ENCODE data around the gene ZCCHC3.
A peak's percentile ranks its signal among the peaks of the same experiment; 100 is the strongest.

Gene ZCCHC3

GRCh38 chr20:289693-290083, 7.7 kb upstream of the ZCCHC3 start:
- peak overlapping the region; percentile 71 for H3K4me3 ChIP-seq (ENCODE audit: low read length)
- H3K36me3 ChIP-seq (ENCODE audit: control insufficient read depth, insufficient read depth, low read length) = no peaks in the 10 kb centered on the region
- H3K9me3 ChIP-seq (ENCODE audit: control insufficient read depth, low read length) = no peaks in the 10 kb centered on the region
- H3K9ac ChIP-seq (ENCODE audit: low read length) = peak overlapping the region; percentile 86
- H3K4me1 ChIP-seq (ENCODE audit: control insufficient read depth, insufficient read depth, low read length) = peaks cover 12% of the 10 kb centered on the region
- no peaks in the 10 kb centered on the region for H3K27me3 ChIP-seq (ENCODE audit: control insufficient read depth, insufficient read depth, low read length)

GRCh38 chr20:290084-290831, 7.1 kb upstream of the ZCCHC3 start, which contains the start of gene C20orf96:
Gene C20orf96, minus strand, starts transcription at chr20:290750. Its CDS starts 140 bp downstream, at chr20:290610.
- Histone ChIP-seq H3K36me3 (ENCODE audit: control insufficient read depth, insufficient read depth, low read length) (no peaks in the 10 kb centered on the region), H3K4me1 (ENCODE audit: control insufficient read depth, insufficient read depth, low read length) (peaks cover 12% of the 10 kb centered on the region), H3K9me3 (ENCODE audit: control insufficient read depth, low read length) (no peaks in the 10 kb centered on the region), H3K9ac (ENCODE audit: low read length) (peak within 1 kb of the TSS; percentile 86), H3K4me3 (ENCODE audit: low read length) (peak within 1 kb of the TSS; percentile 71), H3K27me3 (ENCODE audit: control insufficient read depth, insufficient read depth, low read length) (no peaks in the 10 kb centered on the region)

- Histone ChIP-seq H3K27me3 (ENCODE audit: control insufficient read depth, insufficient read depth, low read length) (no peaks in the 10 kb centered on the region), H3K9ac (ENCODE audit: low read length) (no peak overlapping the region), H3K4me3 (ENCODE audit: low read length) (no peak overlapping the region), H3K4me1 (ENCODE audit: control insufficient read depth, insufficient read depth, low read length) (peaks cover 14% of the 10 kb centered on the region), H3K9me3 (ENCODE audit: control insufficient read depth, low read length) (no peaks in the 10 kb centered on the region), H3K36me3 (ENCODE audit: control insufficient read depth, insufficient read depth, low read length) (no peaks in the 10 kb centered on the region)
Measured at GRCh38 chr20:294602-295001, 2.8 kb upstream of the ZCCHC3 start.

- no peaks in the 10 kb centered on the region for H3K9me3 ChIP-seq (ENCODE audit: control insufficient read depth, low read length)
- H3K9ac ChIP-seq (ENCODE audit: low read length) = no peak overlapping the region
- H3K27me3 ChIP-seq (ENCODE audit: control insufficient read depth, insufficient read depth, low read length) = no peaks in the 10 kb centered on the region
- H3K4me3 ChIP-seq (ENCODE audit: low read length) = no peak overlapping the region
- no peaks in the 10 kb centered on the region for H3K36me3 ChIP-seq (ENCODE audit: control insufficient read depth, insufficient read depth, low read length)
- peaks cover 22% of the 10 kb centered on the region for H3K4me1 ChIP-seq (ENCODE audit: control insufficient read depth, insufficient read depth, low read length)
Measured at GRCh38 chr20:295804-296203, 1.6 kb upstream of the ZCCHC3 start.

- H3K9me3 ChIP-seq (ENCODE audit: control insufficient read depth, low read length) = no peaks in the 10 kb centered on the region
- H3K4me3 ChIP-seq (ENCODE audit: low read length) = peak overlapping the region; percentile 93
- H3K4me1 ChIP-seq (ENCODE audit: control insufficient read depth, insufficient read depth, low read length) = peaks cover 24% of the 10 kb centered on the region
- H3K9ac ChIP-seq (ENCODE audit: low read length) = peak overlapping the region; percentile 97
- H3K36me3 ChIP-seq (ENCODE audit: control insufficient read depth, insufficient read depth, low read length) = no peaks in the 10 kb centered on the region
- no peaks in the 10 kb centered on the region for H3K27me3 ChIP-seq (ENCODE audit: control insufficient read depth, insufficient read depth, low read length)
Measured at GRCh38 chr20:297925-298775, 780 bp downstream of the ZCCHC3 start.

- H3K9me3 ChIP-seq (ENCODE audit: control insufficient read depth, low read length) = no peaks in the 10 kb centered on the region
- H3K9ac ChIP-seq (ENCODE audit: low read length) = peak overlapping the region; percentile 97
- no peaks in the 10 kb centered on the region for H3K36me3 ChIP-seq (ENCODE audit: control insufficient read depth, insufficient read depth, low read length)
- H3K4me3 ChIP-seq (ENCODE audit: low read length) = peak overlapping the region; percentile 93
- H3K27me3 ChIP-seq (ENCODE audit: control insufficient read depth, insufficient read depth, low read length) = no peaks in the 10 kb centered on the region
- peaks cover 24% of the 10 kb centered on the region for H3K4me1 ChIP-seq (ENCODE audit: control insufficient read depth, insufficient read depth, low read length)
Measured at GRCh38 chr20:298776-299391, 1.5 kb downstream of the ZCCHC3 start.

GRCh38 chr20:300345-300990, 3.1 kb downstream of the ZCCHC3 start:
- Histone ChIP-seq H3K27me3 (ENCODE audit: control insufficient read depth, insufficient read depth, low read length) (no peaks in the 10 kb centered on the region), H3K36me3 (ENCODE audit: control insufficient read depth, insufficient read depth, low read length) (no peaks in the 10 kb centered on the region), H3K4me1 (ENCODE audit: control insufficient read depth, insufficient read depth, low read length) (peaks cover 24% of the 10 kb centered on the region), H3K4me3 (ENCODE audit: low read length) (no peak overlapping the region), H3K9me3 (ENCODE audit: control insufficient read depth, low read length) (no peaks in the 10 kb centered on the region), H3K9ac (ENCODE audit: low read length) (no peak overlapping the region)

- Histone ChIP-seq H3K27me3 (ENCODE audit: control insufficient read depth, insufficient read depth, low read length) (no peaks in the 10 kb centered on the region), H3K36me3 (ENCODE audit: control insufficient read depth, insufficient read depth, low read length) (no peaks in the 10 kb centered on the region), H3K4me3 (ENCODE audit: low read length) (no peak overlapping the region), H3K4me1 (ENCODE audit: control insufficient read depth, insufficient read depth, low read length) (peaks cover 24% of the 10 kb centered on the region), H3K9ac (ENCODE audit: low read length) (no peak overlapping the region), H3K9me3 (ENCODE audit: control insufficient read depth, low read length) (no peaks in the 10 kb centered on the region)
Measured at GRCh38 chr20:301886-302848, 4.8 kb downstream of the ZCCHC3 start.

GRCh38 chr20:305745-306144, 8.4 kb downstream of the ZCCHC3 start:
- H3K4me3 ChIP-seq (ENCODE audit: low read length) = no peak overlapping the region
- H3K9ac ChIP-seq (ENCODE audit: low read length) = no peak overlapping the region
- no peaks in the 10 kb centered on the region for H3K36me3 ChIP-seq (ENCODE audit: control insufficient read depth, insufficient read depth, low read length)
- peaks cover 7% of the 10 kb centered on the region for H3K4me1 ChIP-seq (ENCODE audit: control insufficient read depth, insufficient read depth, low read length)
- H3K9me3 ChIP-seq (ENCODE audit: control insufficient read depth, low read length) = no peaks in the 10 kb centered on the region
- no peaks in the 10 kb centered on the region for H3K27me3 ChIP-seq (ENCODE audit: control insufficient read depth, insufficient read depth, low read length)

GRCh38 chr20:308427-309038, 11.2 kb downstream of the ZCCHC3 start:
- H3K27me3 ChIP-seq (ENCODE audit: control insufficient read depth, insufficient read depth, low read length) = no peaks in the 10 kb centered on the region

More at GRCh38 chr20:308427-309038, 11.2 kb downstream of the ZCCHC3 start:
- H3K4me1 ChIP-seq (ENCODE audit: control insufficient read depth, insufficient read depth, low read length) = no peaks in the 10 kb centered on the region
- H3K4me3 ChIP-seq (ENCODE audit: low read length) = no peak overlapping the region
- no peaks in the 10 kb centered on the region for H3K9me3 ChIP-seq (ENCODE audit: control insufficient read depth, low read length)
- H3K36me3 ChIP-seq (ENCODE audit: control insufficient read depth, insufficient read depth, low read length) = no peaks in the 10 kb centered on the region
- no peak overlapping the region for H3K9ac ChIP-seq (ENCODE audit: low read length)
